Measurements from ENCODE around the gene CDK2. TPM values are rescaled to one million over a fixed set of nuclear protein-coding genes. Genes with fewer than 3 reads are reported as not detected.

CDK2 gene
- 44.6 and 46.3 TPM in 2 replicates for total RNA-seq

GRCh38 chr12:55966408-55967281 lies at the start of gene CDK2:
TSS of gene CDK2 (plus strand) at chr12:55966830. CDS start at chr12:55967009, 179 bp downstream.

GRCh38 chr12:55927588-55928502 lies 38.8 kb upstream of the CDK2 start, which contains the start of gene PYM1:
TSS of gene PYM1 (minus strand) at chr12:55927894. CDS start at chr12:55927761, 133 bp downstream.

GRCh38 chr12:55930771-55931316 lies 35.8 kb upstream of the CDK2 start, which contains the start of gene DGKA:
TSS of gene DGKA (plus strand) at chr12:55931162. CDS start at chr12:55936504, 5,342 bp downstream.

GRCh38 chr12:55965941-55966407 lies 656 bp upstream of the CDK2 start, which contains the start of gene PMEL:
TSS of gene PMEL (minus strand) at chr12:55966042. CDS start at chr12:55966011, 31 bp downstream.

GRCh38 chr12:55973599-55974307 lies 7.1 kb downstream of the CDK2 start, which contains the start of gene RAB5B:
TSS of gene RAB5B (plus strand) at chr12:55974078. CDS start at chr12:55986961, 12,883 bp downstream.

GRCh38 chr12:55996715-55997534 lies 30.3 kb downstream of the CDK2 start, which contains the start of gene SUOX:
TSS of gene SUOX (plus strand) at chr12:55997276. CDS start at chr12:56002222, 4,946 bp downstream.

GRCh38 chr12:56020423-56021184 lies 54.0 kb downstream of the CDK2 start, which contains the start of gene IKZF4:
TSS of gene IKZF4 (plus strand) at chr12:56021043. CDS start at chr12:56021494, 451 bp downstream.

Other genes with a start within 250 kb of the CDK2 start
- gene RDH5, start 246.4 kb upstream of the CDK2 start, total RNA-seq = 0.67 and 3.0 TPM in 2 replicates
- gene CD63, start 237.8 kb upstream of the CDK2 start, total RNA-seq = 720 and 809 TPM in 2 replicates
- 2.5 and 3.3 TPM in 2 replicates for gene GDF11, start 223.7 kb upstream of the CDK2 start, total RNA-seq
- gene SARNP, start 149.1 kb upstream of the CDK2 start, total RNA-seq = 132 and 161 TPM in 2 replicates
- 37.3 and 40.5 TPM in 2 replicates for gene ORMDL2, start 148.8 kb upstream of the CDK2 start, total RNA-seq
- 30.0 and 31.7 TPM in 2 replicates for gene DNAJC14, start 137.2 kb upstream of the CDK2 start, total RNA-seq
- gene MMP19, start 123.9 kb upstream of the CDK2 start, total RNA-seq = 2.3 and 3.5 TPM in 2 replicates
- gene PYM1, start 38.9 kb upstream of the CDK2 start, total RNA-seq = 32.3 and 41.1 TPM in 2 replicates
- 31.7 and 41.1 TPM in 2 replicates for gene DGKA, start 35.7 kb upstream of the CDK2 start, total RNA-seq
- gene PMEL, start 788 bp upstream of the CDK2 start, total RNA-seq = 0.69 TPM in 1 of 2 replicates, not detected in the other
- 49.1 and 52.2 TPM in 2 replicates for gene RAB5B, start 7.2 kb downstream of the CDK2 start, total RNA-seq
- gene SUOX, start 30.4 kb downstream of the CDK2 start, total RNA-seq = 16.3 and 18.0 TPM in 2 replicates
- gene IKZF4, start 54.2 kb downstream of the CDK2 start, total RNA-seq = 0.49 and 0.60 TPM in 2 replicates
- gene RPS26, start 75.1 kb downstream of the CDK2 start, total RNA-seq = 2,120 and 2,289 TPM in 2 replicates
- gene ERBB3, start 113.3 kb downstream of the CDK2 start, total RNA-seq = not detected in 2 replicates
- 183 and 202 TPM in 2 replicates for gene PA2G4, start 137.7 kb downstream of the CDK2 start, total RNA-seq
- 2,181 and 3,254 TPM in 2 replicates for gene RPL41, start 149.8 kb downstream of the CDK2 start, total RNA-seq
- 2.5 and 3.0 TPM in 2 replicates for gene ZC3H10, start 151.4 kb downstream of the CDK2 start, total RNA-seq
- gene ESYT1, start 161.4 kb downstream of the CDK2 start, total RNA-seq = 247 and 287 TPM in 2 replicates
- 75.2 and 78.8 TPM in 2 replicates for gene MYL6B, start 185.8 kb downstream of the CDK2 start, total RNA-seq
- gene MYL6, start 191.5 kb downstream of the CDK2 start, total RNA-seq = 4,496 and 4,852 TPM in 2 replicates
- gene SMARCC2, start 222.7 kb downstream of the CDK2 start, total RNA-seq = 40.6 and 44.5 TPM in 2 replicates